BJ (cell line): Measurements from ENCODE around the gene STXBP6. TPM values are rescaled to one million over a fixed set of nuclear protein-coding genes. Genes with fewer than 3 reads are reported as not detected.

Experiments used
- CTCF ChIA-PET: fragments of 350-600 bp; formaldehyde crosslinking; extraction: SDS; loops from one replicate; lab custom pipeline; 2021; ENCODE audit warnings: antibody characterized with exemption, inconsistent platforms; lab: Yijun Ruan, JAX
- POLR2A ChIA-PET: fragments of 300-600 bp; sonication (Branson Sonifier 250); formaldehyde crosslinking; extraction: SDS; loops from one replicate; lab custom pipeline; 2021; ENCODE audit warnings: antibody characterized with exemption; lab: Charles Lee
- DNase-seq: peaks from one replicate; pipeline ENCODE4 v3.0.0-alpha.2; 2011; ENCODE audit warnings: low read depth
- H3K27me3 ChIP-seq: 2 replicates; pipeline ENCODE4 v1.6.0; 2011; ENCODE audit warnings: low read length; ENCODE audit not compliant: control insufficient read depth, insufficient read depth
- H3K36me3 ChIP-seq: 2 replicates; pipeline ENCODE4 v1.5.1; 2011; ENCODE audit warnings: low read length; ENCODE audit not compliant: control insufficient read depth, insufficient read depth
- H3K4me3 ChIP-seq: 2 replicates; pipeline ENCODE4 v1.5.1; 2011; ENCODE audit warnings: low read depth, mild to moderate bottlenecking, control low read depth, low read length
- CTCF ChIP-seq: IDR thresholded peaks from 2 replicates; pipeline ENCODE4 v1.5.1; 2011; ENCODE audit warnings: low read depth, mild to moderate bottlenecking, control low read depth, inconsistent platforms, low read length, moderate library complexity; ENCODE audit not compliant: insufficient read depth
- polyA plus RNA-seq: library from polyadenylated mRNA; depleted of rRNA; stranded (reverse); fragments of >200 nt; gene quantifications from 2 replicates; pipeline ENCODE4 v1.2.3, GENCODE V29; 2011

Gene STXBP6
- polyA plus RNA-seq, 1 experiment = 12.1 TPM

- DNase-seq = no peak
- CTCF ChIA-PET = interaction anchor here (0.6 to 1.6 kb wide), 3 partner anchors 16 to 197 kb away, joined by 3 to 4 read pairs (median 3); no protein-coding TSS in a partner anchor
- no peaks in the 10 kb centered on the region for H3K36me3 ChIP-seq
- POLR2A ChIA-PET = no interaction called here
- H3K4me3 ChIP-seq = no peak overlapping the region
- no peak for TF ChIP-seq CTCF
- peaks cover 2% of the 10 kb centered on the region for H3K27me3 ChIP-seq
Measured at GRCh38 chr14:25062022-25062321, 12.0 kb upstream of the STXBP6 start.

- DNase-seq = no peak
- H3K36me3 ChIP-seq = no peaks in the 10 kb centered on the region
- ChIA-PET POLR2A (no interaction called here), CTCF (interaction anchor here (1.0 to 1.5 kb wide), 2 partner anchors 76 to 251 kb away, joined by 5 to 7 read pairs; no protein-coding TSS in a partner anchor)
- no peak overlapping the region for H3K4me3 ChIP-seq
- TF ChIP-seq CTCF = no peak
- H3K27me3 ChIP-seq = peaks cover 2% of the 10 kb centered on the region
Measured at GRCh38 chr14:25056688-25057078, 6.7 kb upstream of the STXBP6 start.

GRCh38 chr14:25055992-25056687, 6.2 kb upstream of the STXBP6 start:
- POLR2A ChIA-PET = interaction anchor here (0.7 kb wide), 1 partner anchor 55 kb away, joined by 7 read pairs; no protein-coding TSS in a partner anchor

GRCh38 chr14:25055005-25055404, 5.1 kb upstream of the STXBP6 start:
- no peak for TF ChIP-seq CTCF
- ChIA-PET CTCF (interaction anchor here (1.0 to 1.7 kb wide), 2 partner anchors 9 to 237 kb away, joined by 3 to 5 read pairs; no protein-coding TSS in a partner anchor), POLR2A (no interaction called here)
- no peak for DNase-seq
- Histone ChIP-seq H3K36me3 (no peaks in the 10 kb centered on the region), H3K27me3 (no peaks in the 10 kb centered on the region; the same call in 1 of the 2 replicates), H3K4me3 (no peak overlapping the region)

More at GRCh38 chr14:25055992-25056687, 6.2 kb upstream of the STXBP6 start:
- Histone ChIP-seq H3K36me3 (no peaks in the 10 kb centered on the region), H3K4me3 (no peak overlapping the region), H3K27me3 (no peaks in the 10 kb centered on the region; the same call in 1 of the 2 replicates)
- CTCF ChIA-PET = interaction anchor here (1.0 to 1.5 kb wide), 2 partner anchors 76 to 250 kb away, joined by 5 to 7 read pairs; no protein-coding TSS in a partner anchor
- TF ChIP-seq CTCF = no peak
- no peak for DNase-seq

- no peak for DNase-seq
- CTCF ChIA-PET = interaction anchor here (1.7 to 2.6 kb wide), 2 partner anchors 10 to 79 kb away, joined by 5 to 9 read pairs; no protein-coding TSS in a partner anchor
- Histone ChIP-seq H3K27me3 (no peaks in the 10 kb centered on the region), H3K36me3 (no peaks in the 10 kb centered on the region), H3K4me3 (no peak overlapping the region)
- POLR2A ChIA-PET = no interaction called here
- no peak for TF ChIP-seq CTCF
Measured at GRCh38 chr14:25053585-25053984, 3.6 kb upstream of the STXBP6 start.
